SK-N-MC (cell line): ENCODE results near the gene SRGAP3.
"Not testable (repeated sequence)": the region's sequence is repeated elsewhere in the genome, so short reads cannot be mapped to it uniquely, and the experiment has no call there.

Experiments
- EZH2 ChIP-seq: fragments of 200-600 bp; sonication (generic); IDR thresholded peaks from one replicate; pipeline ENCODE4 v1.6.1; 2017; ENCODE audit warnings: antibody characterized with exemption
- POLR2AphosphoS5 ChIP-seq: IDR thresholded peaks from 2 replicates; pipeline ENCODE4 v1.6.1; 2012; ENCODE audit warnings: mild to moderate bottlenecking, low read depth, low read length, borderline replicate concordance

GRCh38 chr3:9293953-9294352 is 44.5 kb upstream of the SRGAP3 start:
- TF ChIP-seq EZH2, POLR2AphosphoS5: not testable (repeated sequence)
